OCI-LY3 (cell line): ENCODE results near the gene CMIP.

Experiments used
- H2AFZ ChIP-seq: fragments of 200-600, 300-600 bp; shearing (Covaris generic); 2 replicates; pipeline ENCODE4 v1.6.0; 2014; ENCODE audit warnings: antibody characterized with exemption, low read depth, low read length
- H3K27ac ChIP-seq: fragments of 200-600, 300-600 bp; sonication (generic); 2 replicates; pipeline ENCODE4 v1.5.1; 2014; ENCODE audit warnings: mild to moderate bottlenecking, low read length, moderate library complexity, mixed read lengths
- H3K27me3 ChIP-seq: fragments of 200-600, 300-600 bp; sonication (generic); 2 replicates; pipeline ENCODE4 v1.6.1; 2014; ENCODE audit warnings: low read depth, low read length, mixed read lengths
- H3K36me3 ChIP-seq: fragments of 200-600, 300-600 bp; sonication (generic); replicated peaks from 2 replicates; pipeline ENCODE3; 2014; ENCODE audit warnings: low read depth, low read length, mixed read lengths
- H3K4me1 ChIP-seq: fragments of 300-600, 200-600 bp; sonication (generic); 2 replicates; pipeline ENCODE4 v1.6.1; 2014; ENCODE audit warnings: low read length, mixed read lengths
- H3K4me2 ChIP-seq: fragments of 200-600, 300-600 bp; sonication (generic); 2 replicates; pipeline ENCODE4 v1.6.1; 2014; ENCODE audit warnings: low read length, mixed read lengths
- H3K4me3 ChIP-seq: fragments of 300-600, 200-600 bp; sonication (generic); 2 replicates; pipeline ENCODE4 v1.5.1; 2014; ENCODE audit warnings: antibody characterized with exemption, mild to moderate bottlenecking, low read length, moderate library complexity
- H3K79me2 ChIP-seq: fragments of 300-600, 200-600 bp; shearing (Covaris generic); 2 replicates; pipeline ENCODE4 v1.6.1; 2014; ENCODE audit warnings: mild to moderate bottlenecking, low read length, mixed read lengths
- H3K9ac ChIP-seq: fragments of 300-600, 200-600 bp; shearing (Covaris generic); 2 replicates; pipeline ENCODE4 v1.6.0; 2014; ENCODE audit warnings: mild to moderate bottlenecking, low read length, moderate library complexity
- H3K9me3 ChIP-seq: fragments of 200-600, 300-600 bp; shearing (Covaris generic); 2 replicates; pipeline ENCODE4 v1.6.1; 2014; ENCODE audit warnings: low read length, mixed read lengths; ENCODE audit not compliant: insufficient read depth
- H4K20me1 ChIP-seq: fragments of 200-600, 300-600 bp; sonication (generic); 2 replicates; pipeline ENCODE4 v1.6.1; 2016; ENCODE audit warnings: low read length, mixed read lengths; ENCODE audit not compliant: insufficient read depth
- EZH2phosphoT487 ChIP-seq: fragments of 200-600 bp; shearing (Covaris generic); IDR thresholded peaks from 2 replicates; pipeline ENCODE4 v1.6.1; 2018; ENCODE audit warnings: antibody characterized with exemption, mixed run types, low read depth
- TF ChIP-seq, protein P1 (sequence below): fragments of 200-600, 300-600 bp; sonication (generic); IDR thresholded peaks from 2 replicates; pipeline ENCODE4 v1.5.1; 2014; ENCODE audit warnings: antibody characterized with exemption, low read length, low read depth

Gene CMIP

DNA sequence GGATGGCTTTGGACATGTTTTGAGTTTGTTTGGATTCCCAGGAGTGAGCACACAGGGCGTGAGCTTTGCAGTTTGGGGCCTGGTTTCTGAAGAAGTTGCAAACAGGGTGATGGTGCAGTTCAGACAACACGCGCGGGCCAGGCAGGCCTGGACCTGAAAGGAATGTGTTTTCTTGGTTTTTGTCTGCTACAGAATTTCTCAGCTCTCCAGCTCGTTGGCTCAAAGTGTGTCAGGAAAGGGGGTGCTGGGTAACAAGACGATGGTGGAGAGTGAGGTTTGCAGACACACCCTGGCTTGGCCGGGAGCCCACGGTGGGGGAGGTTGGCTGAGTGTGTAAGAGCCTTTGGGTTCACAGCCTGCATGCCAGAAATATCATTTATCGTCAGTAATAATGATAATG is 82.3 kb downstream of the CMIP start:
- H3K36me3 ChIP-seq, result peaks cover 6% of the 10 kb centered on the region
- no peak for TF ChIP-seq EZH2phosphoT487
- TF ChIP-seq, protein P1, sequence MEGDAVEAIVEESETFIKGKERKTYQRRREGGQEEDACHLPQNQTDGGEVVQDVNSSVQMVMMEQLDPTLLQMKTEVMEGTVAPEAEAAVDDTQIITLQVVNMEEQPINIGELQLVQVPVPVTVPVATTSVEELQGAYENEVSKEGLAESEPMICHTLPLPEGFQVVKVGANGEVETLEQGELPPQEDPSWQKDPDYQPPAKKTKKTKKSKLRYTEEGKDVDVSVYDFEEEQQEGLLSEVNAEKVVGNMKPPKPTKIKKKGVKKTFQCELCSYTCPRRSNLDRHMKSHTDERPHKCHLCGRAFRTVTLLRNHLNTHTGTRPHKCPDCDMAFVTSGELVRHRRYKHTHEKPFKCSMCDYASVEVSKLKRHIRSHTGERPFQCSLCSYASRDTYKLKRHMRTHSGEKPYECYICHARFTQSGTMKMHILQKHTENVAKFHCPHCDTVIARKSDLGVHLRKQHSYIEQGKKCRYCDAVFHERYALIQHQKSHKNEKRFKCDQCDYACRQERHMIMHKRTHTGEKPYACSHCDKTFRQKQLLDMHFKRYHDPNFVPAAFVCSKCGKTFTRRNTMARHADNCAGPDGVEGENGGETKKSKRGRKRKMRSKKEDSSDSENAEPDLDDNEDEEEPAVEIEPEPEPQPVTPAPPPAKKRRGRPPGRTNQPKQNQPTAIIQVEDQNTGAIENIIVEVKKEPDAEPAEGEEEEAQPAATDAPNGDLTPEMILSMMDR, result no peak
- H3K27me3 ChIP-seq, result no peaks in the 10 kb centered on the region
- H3K4me3 ChIP-seq, result no peak overlapping the region
- H3K9ac ChIP-seq, result no peak overlapping the region
- H3K27ac ChIP-seq, result no peak overlapping the region
- H3K79me2 ChIP-seq, result peaks cover 79% of the 10 kb centered on the region
- no peak overlapping the region for H3K4me2 ChIP-seq
- H2AFZ ChIP-seq, result no peak overlapping the region
- no peaks in the 10 kb centered on the region for H3K9me3 ChIP-seq
- H3K4me1 ChIP-seq, result no peaks in the 10 kb centered on the region
- peaks cover 84% of the 10 kb centered on the region for H4K20me1 ChIP-seq

DNA sequence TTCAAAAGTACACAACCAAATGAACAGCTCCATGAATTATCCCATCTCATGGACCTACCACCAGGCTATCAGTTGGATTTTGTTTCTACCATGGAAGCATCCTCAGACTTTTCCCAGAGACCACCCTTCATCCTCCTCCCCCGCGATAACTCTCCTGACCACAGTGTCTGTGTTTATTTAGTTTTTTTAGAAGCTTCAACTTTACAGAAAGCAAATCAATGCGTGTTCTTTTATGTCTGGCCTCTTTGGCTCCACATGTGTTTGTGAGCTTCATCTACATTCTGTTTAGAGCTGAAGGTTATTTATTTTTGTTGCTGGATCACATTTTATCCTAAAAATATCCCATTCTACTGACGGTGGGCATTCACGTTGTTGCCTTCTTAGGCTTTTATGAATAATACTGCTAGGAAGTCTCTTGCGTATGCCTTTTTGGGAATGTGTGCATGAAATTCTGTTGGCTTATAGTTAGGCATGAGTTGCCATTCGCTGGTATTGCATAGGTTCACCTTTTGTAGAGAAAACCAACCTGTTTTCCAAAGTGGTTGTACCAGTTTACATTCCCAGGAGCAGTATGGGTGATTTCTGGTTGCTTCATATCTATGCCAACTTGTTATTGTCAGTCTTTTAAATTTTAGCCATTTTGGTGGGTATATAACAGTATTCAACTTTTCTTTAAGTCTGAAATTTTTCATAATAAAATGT is 83.0 kb downstream of the CMIP start:
- peaks cover 6% of the 10 kb centered on the region for H3K36me3 ChIP-seq
- H4K20me1 ChIP-seq, result peaks cover 84% of the 10 kb centered on the region
- no peak overlapping the region for H3K4me3 ChIP-seq
- TF ChIP-seq, protein P1, result no peak
- no peak for TF ChIP-seq EZH2phosphoT487
- H2AFZ ChIP-seq, result no peak overlapping the region
- H3K79me2 ChIP-seq, result peaks cover 82% of the 10 kb centered on the region
- no peak overlapping the region for H3K9ac ChIP-seq
- no peaks in the 10 kb centered on the region for H3K27me3 ChIP-seq
- no peak overlapping the region for H3K27ac ChIP-seq
- no peaks in the 10 kb centered on the region for H3K9me3 ChIP-seq
- H3K4me1 ChIP-seq, result no peaks in the 10 kb centered on the region
- H3K4me2 ChIP-seq, result no peak overlapping the region

DNA sequence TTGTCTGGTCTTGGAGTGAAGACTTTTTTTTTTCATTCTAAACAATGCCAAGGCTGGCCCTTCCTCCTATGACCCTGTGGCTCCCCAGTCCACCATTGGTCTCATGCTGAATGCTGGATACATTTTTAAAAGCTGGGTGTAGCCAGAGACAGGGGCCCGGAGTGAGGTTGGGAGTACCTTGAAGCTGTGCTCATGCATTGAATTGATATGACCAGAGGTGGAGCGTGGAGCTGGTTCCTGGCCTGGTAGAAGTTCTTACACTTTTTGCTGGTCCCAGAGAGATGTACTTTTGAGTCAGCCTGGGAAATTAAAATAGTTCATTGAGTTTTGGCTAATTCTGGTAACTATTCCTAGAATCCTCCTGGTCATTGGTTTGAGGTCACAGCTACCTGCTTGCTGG is 83.6 kb downstream of the CMIP start:
- Histone ChIP-seq H3K9me3 (no peaks in the 10 kb centered on the region), H3K79me2 (peaks cover 89% of the 10 kb centered on the region), H3K9ac (no peak overlapping the region), H3K27ac (no peak overlapping the region), H4K20me1 (peaks cover 90% of the 10 kb centered on the region), H3K4me3 (no peak overlapping the region), H3K36me3 (peaks cover 6% of the 10 kb centered on the region), H3K27me3 (no peaks in the 10 kb centered on the region), H3K4me2 (no peak overlapping the region), H2AFZ (no peak overlapping the region), H3K4me1 (no peaks in the 10 kb centered on the region)
- no peak for TF ChIP-seq EZH2phosphoT487
- TF ChIP-seq, protein P1, result no peak

DNA sequence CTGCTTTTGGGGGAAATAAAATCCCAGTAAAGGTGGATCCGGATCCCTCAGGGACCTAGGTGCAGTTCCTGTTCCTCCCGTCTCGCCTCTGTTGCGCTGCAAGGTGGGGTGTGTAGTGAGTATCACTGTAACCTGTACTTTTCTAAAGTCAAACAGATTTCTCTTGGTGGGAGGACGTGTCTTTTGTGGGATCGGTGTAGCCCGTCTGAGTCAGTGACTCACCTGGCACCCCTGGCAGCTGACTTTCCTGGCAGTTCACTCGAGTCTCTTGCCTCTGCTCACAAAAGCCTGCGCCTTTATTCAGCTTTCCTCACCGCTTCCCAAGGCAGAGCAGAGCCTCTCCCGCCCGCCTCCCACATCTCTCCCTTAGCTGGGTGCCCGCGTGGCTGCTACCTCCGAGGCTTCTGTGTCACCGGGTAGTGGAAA is 85.7 kb downstream of the CMIP start:
- Histone ChIP-seq H3K79me2 (peaks cover 92% of the 10 kb centered on the region), H3K9ac (no peak overlapping the region), H3K4me3 (no peak overlapping the region), H4K20me1 (peaks cover 94% of the 10 kb centered on the region), H3K4me2 (no peak overlapping the region), H3K27ac (no peak overlapping the region), H3K36me3 (no peaks in the 10 kb centered on the region), H2AFZ (no peak overlapping the region), H3K9me3 (no peaks in the 10 kb centered on the region), H3K27me3 (no peaks in the 10 kb centered on the region), H3K4me1 (no peaks in the 10 kb centered on the region)
- TF ChIP-seq, protein P1, result no peak
- TF ChIP-seq EZH2phosphoT487, result no peak
